ENCODE data around the gene CFAP46. TPM values are rescaled to one million over a fixed set of nuclear protein-coding genes. Genes with fewer than 3 reads are reported as not detected.

CFAP46 gene
- total and polyA plus RNA-seq, 10 of the 15 experiments (the other 5 are each of a cell fraction or from before 2014, with no cell fraction given): 0.01 to 0.18 (median 0.03) TPM; not detected in 7

DNA sequence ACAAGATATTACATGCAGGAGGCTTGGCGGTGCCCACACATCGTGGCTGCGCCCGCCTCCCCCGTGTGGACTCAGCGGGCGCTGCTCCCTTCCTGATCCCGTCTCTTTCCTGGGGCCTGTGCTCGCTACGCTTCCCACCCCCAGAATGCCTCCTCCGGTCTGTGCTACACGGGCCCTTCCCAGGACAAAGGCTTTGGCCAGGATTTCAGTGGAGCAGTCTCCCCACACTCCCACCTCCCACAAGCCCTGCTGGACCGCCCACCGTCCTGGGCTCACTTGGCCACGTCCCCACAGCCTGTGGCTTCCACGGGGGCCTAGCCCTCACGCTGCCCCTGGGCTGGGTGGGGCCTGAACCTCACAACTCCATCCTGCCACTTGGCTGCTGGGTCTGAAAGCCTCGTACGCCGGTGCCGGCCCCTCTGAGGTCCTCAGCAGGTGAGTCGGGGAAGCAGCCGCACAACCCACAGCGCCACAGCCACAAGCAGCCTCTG, 17.3 kb downstream of the CFAP46 start:
- SMC1A ChIA-PET (ENCODE audit: uncharacterized antibody, unreplicated experiment): no interaction called here
- BruUV-seq (replicated peaks): no TSS peak
- in situ Hi-C loops (cut with MboI): no loop called here

More for the DNA sequence above, 17.3 kb downstream of the CFAP46 start:
- FAIRE-seq (no peak), ATAC-seq (no peak), DNase-seq (ENCODE audit: low read depth, low spot score) (no peak)
- RAD21 ChIA-PET (ENCODE audit: unreplicated experiment): no interaction called here
- no peaks in the 10 kb centered on the region for H3K27me3 ChIP-seq (replicated peaks in 1 of 2; ENCODE audit: control insufficient read depth in 2 of 2, insufficient read depth in 2 of 2, low read length in 1 of 2)
- no peaks in the 10 kb centered on the region for H3K9me3 ChIP-seq (replicated peaks; ENCODE audit: control insufficient read depth, insufficient read depth, low read length)
- no peak overlapping the region for H3K4me3 ChIP-seq
- POLR2A ChIA-PET: no interaction called here
- no peak overlapping the region for H2AFZ ChIP-seq (ENCODE audit: control insufficient read depth, low read depth, low read length)
- H3K4me2 ChIP-seq (ENCODE audit: control insufficient read depth, insufficient read depth): no peak overlapping the region
- H3K27ac ChIP-seq (ENCODE audit: control insufficient read depth, insufficient read depth): no peak overlapping the region
- no peaks in the 10 kb centered on the region for H4K20me1 ChIP-seq (ENCODE audit: control insufficient read depth, insufficient read depth)
- H3K36me3 ChIP-seq (ENCODE audit: control insufficient read depth in 2 of 2, insufficient read depth in 2 of 2, low read length in 1 of 2): no peaks in the 10 kb centered on the region
- TF ChIP-seq, protein P1, sequence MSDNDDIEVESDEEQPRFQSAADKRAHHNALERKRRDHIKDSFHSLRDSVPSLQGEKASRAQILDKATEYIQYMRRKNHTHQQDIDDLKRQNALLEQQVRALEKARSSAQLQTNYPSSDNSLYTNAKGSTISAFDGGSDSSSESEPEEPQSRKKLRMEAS (IDR thresholded peaks at IDR 0.05; ENCODE audit: low read depth, low read length): no peak
- TF ChIP-seq POLR2AphosphoS5 (IDR thresholded peaks at IDR 0.05; ENCODE audit: low read length) (no peak), RUNX3 (IDR thresholded peaks at IDR 0.05; ENCODE audit: low read length) (no peak), ZNF274 (IDR thresholded peaks at IDR 0.05; ENCODE audit: insufficient read depth, insufficient read length) (no peak), NR2C2 (IDR thresholded peaks at IDR 0.05; ENCODE audit: borderline replicate concordance, control insufficient read depth, insufficient read length, low read depth) (no peak)
- TF ChIP-seq, protein P2, sequence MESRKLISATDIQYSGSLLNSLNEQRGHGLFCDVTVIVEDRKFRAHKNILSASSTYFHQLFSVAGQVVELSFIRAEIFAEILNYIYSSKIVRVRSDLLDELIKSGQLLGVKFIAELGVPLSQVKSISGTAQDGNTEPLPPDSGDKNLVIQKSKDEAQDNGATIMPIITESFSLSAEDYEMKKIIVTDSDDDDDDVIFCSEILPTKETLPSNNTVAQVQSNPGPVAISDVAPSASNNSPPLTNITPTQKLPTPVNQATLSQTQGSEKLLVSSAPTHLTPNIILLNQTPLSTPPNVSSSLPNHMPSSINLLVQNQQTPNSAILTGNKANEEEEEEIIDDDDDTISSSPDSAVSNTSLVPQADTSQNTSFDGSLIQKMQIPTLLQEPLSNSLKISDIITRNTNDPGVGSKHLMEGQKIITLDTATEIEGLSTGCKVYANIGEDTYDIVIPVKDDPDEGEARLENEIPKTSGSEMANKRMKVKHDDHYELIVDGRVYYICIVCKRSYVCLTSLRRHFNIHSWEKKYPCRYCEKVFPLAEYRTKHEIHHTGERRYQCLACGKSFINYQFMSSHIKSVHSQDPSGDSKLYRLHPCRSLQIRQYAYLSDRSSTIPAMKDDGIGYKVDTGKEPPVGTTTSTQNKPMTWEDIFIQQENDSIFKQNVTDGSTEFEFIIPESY (IDR thresholded peaks at IDR 0.05): no peak
- TF ChIP-seq, protein P3, sequence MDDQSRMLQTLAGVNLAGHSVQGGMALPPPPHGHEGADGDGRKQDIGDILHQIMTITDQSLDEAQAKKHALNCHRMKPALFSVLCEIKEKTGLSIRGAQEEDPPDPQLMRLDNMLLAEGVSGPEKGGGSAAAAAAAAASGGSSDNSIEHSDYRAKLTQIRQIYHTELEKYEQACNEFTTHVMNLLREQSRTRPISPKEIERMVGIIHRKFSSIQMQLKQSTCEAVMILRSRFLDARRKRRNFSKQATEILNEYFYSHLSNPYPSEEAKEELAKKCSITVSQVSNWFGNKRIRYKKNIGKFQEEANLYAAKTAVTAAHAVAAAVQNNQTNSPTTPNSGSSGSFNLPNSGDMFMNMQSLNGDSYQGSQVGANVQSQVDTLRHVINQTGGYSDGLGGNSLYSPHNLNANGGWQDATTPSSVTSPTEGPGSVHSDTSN (IDR thresholded peaks at IDR 0.05; ENCODE audit: insufficient replicate concordance, low read depth, low read length): no peak
- peaks cover 2% of the 10 kb centered on the region; the same call in 1 of the 2 replicates for H3K4me1 ChIP-seq (ENCODE audit: control insufficient read depth, insufficient read depth, low read length)
- intact Hi-C loops (cut with micrococcal nuclease; ENCODE audit: unreplicated experiment): no loop called here
- no peaks in the 10 kb centered on the region for H3K79me2 ChIP-seq (ENCODE audit: control insufficient read depth, insufficient read depth, low read length)
- no peak overlapping the region for H3K9ac ChIP-seq (ENCODE audit: control insufficient read depth, insufficient read depth, low read length)
- CTCF ChIA-PET: no interaction called here
- 66% methylated on average over 24 of the region's 24 CpGs for WGBS (ENCODE audit: insufficient coverage, insufficient replicate concordance, low lambda C conversion rate, missing lambda C conversion rate)
